MM.1S (cell line): ENCODE results near the gene LCE4A.

Experiments used
- DNase-seq: peaks from one replicate; pipeline ENCODE4 v3.0.0-alpha.2; 2015
- H2AFZ ChIP-seq: fragments of 300-600 bp; sonication (generic); 2 replicates; pipeline ENCODE4 v1.6.0; 2016; ENCODE audit warnings: antibody characterized with exemption, low read length
- H3F3A ChIP-seq: fragments of 300-600 bp; sonication (generic); 2 replicates; pipeline ENCODE4 v1.6.1; 2016; ENCODE audit warnings: mild to moderate bottlenecking, antibody characterized with exemption, low read length, moderate library complexity, mixed read lengths; ENCODE audit not compliant: insufficient read depth
- H3K27ac ChIP-seq: fragments of 300-600 bp; sonication (generic); 2 replicates; pipeline ENCODE4 v1.5.1; 2016; ENCODE audit warnings: mild to moderate bottlenecking, low read length
- H3K27me3 ChIP-seq: fragments of 300-600 bp; sonication (generic); replicated peaks from 2 replicates; pipeline ENCODE4 v1.6.0; 2016; ENCODE audit warnings: low read length; ENCODE audit not compliant: insufficient read depth
- H3K36me3 ChIP-seq: fragments of 300-600 bp; sonication (generic); replicated peaks from 2 replicates; pipeline ENCODE4 v1.6.1; 2016; ENCODE audit warnings: mild to moderate bottlenecking, low read length, mixed read lengths; ENCODE audit not compliant: insufficient read depth
- H3K4me1 ChIP-seq: fragments of 300-600 bp; sonication (generic); 2 replicates; pipeline ENCODE4 v1.6.1; 2016; ENCODE audit warnings: low read length, mixed read lengths
- H3K4me2 ChIP-seq: fragments of 300-600 bp; sonication (generic); 2 replicates; pipeline ENCODE4 v1.6.0; 2016; ENCODE audit warnings: low read depth, low read length
- H3K4me3 ChIP-seq: fragments of 300-600 bp; sonication (generic); 2 replicates; pipeline ENCODE4 v1.5.1; 2016; ENCODE audit warnings: low read length, mixed read lengths
- H3K79me2 ChIP-seq: fragments of 300-600 bp; sonication (generic); 2 replicates; pipeline ENCODE4 v1.6.1; 2016; ENCODE audit warnings: mixed run types, low read length, mixed read lengths
- H3K9ac ChIP-seq: fragments of 300-600 bp; sonication (generic); 2 replicates; pipeline ENCODE4 v1.6.1; 2016; ENCODE audit warnings: low read length, mixed read lengths
- H3K9me2 ChIP-seq: fragments of 300-600 bp; sonication (generic); replicated peaks from 2 replicates; pipeline ENCODE4 v1.6.1; 2016; ENCODE audit warnings: mild to moderate bottlenecking, low read length, mixed read lengths; ENCODE audit not compliant: insufficient read depth
- H3K9me3 ChIP-seq: fragments of 300-600 bp; sonication (generic); replicated peaks from 2 replicates; pipeline ENCODE4 v1.6.1; 2016; ENCODE audit warnings: mild to moderate bottlenecking, low read length, mixed read lengths; ENCODE audit not compliant: insufficient read depth
- H4K20me1 ChIP-seq: fragments of 300-600 bp; sonication (generic); 2 replicates; pipeline ENCODE4 v1.6.1; 2016; ENCODE audit warnings: mild to moderate bottlenecking, low read length, moderate library complexity, mixed read lengths; ENCODE audit not compliant: insufficient read depth
- CTCF ChIP-seq: fragments of 300-600 bp; sonication (generic); IDR thresholded peaks from 2 replicates; pipeline ENCODE4 v1.5.1; 2016; ENCODE audit warnings: antibody characterized with exemption, low read length, mixed read lengths
- EZH2 ChIP-seq: fragments of 300-600 bp; sonication (generic); optimal IDR thresholded peaks from 2 replicates; pipeline ENCODE3; 2017; ENCODE audit warnings: low read depth, mild to moderate bottlenecking, antibody characterized with exemption, low read length, mixed read lengths
- EZH2phosphoT487 ChIP-seq: fragments of 300-600 bp; sonication (generic); IDR thresholded peaks from 2 replicates; pipeline ENCODE4 v1.6.1; 2018; ENCODE audit warnings: antibody characterized with exemption, low read length

The LCE4A gene

GRCh38 chr1:152728986-152729385 lies 21.0 kb downstream of the LCE4A start:
- Histone ChIP-seq H3K4me1 (no peaks in the 10 kb centered on the region), H3K9ac (no peak overlapping the region), H4K20me1 (no peaks in the 10 kb centered on the region), H3K9me2 (no peaks in the 10 kb centered on the region), H2AFZ (no peak overlapping the region), H3K27ac (no peak overlapping the region), H3K4me2 (no peak overlapping the region), H3K36me3 (no peaks in the 10 kb centered on the region), H3K27me3 (no peaks in the 10 kb centered on the region), H3K4me3 (no peak overlapping the region), H3K9me3 (no peaks in the 10 kb centered on the region), H3K79me2 (no peaks in the 10 kb centered on the region), H3F3A (no peaks in the 10 kb centered on the region)
- no peak for DNase-seq
- no peak for TF ChIP-seq CTCF
- no peak for TF ChIP-seq EZH2
- no peak for TF ChIP-seq EZH2phosphoT487

GRCh38 chr1:152735648-152736047 lies 27.7 kb downstream of the LCE4A start:
- Histone ChIP-seq H3K36me3 (no peaks in the 10 kb centered on the region), H3K4me2 (no peak overlapping the region), H3K27me3 (no peaks in the 10 kb centered on the region), H3K4me3 (no peak overlapping the region), H4K20me1 (no peaks in the 10 kb centered on the region), H3K9me3 (no peaks in the 10 kb centered on the region), H3K4me1 (no peaks in the 10 kb centered on the region), H3K79me2 (no peaks in the 10 kb centered on the region), H2AFZ (no peak overlapping the region), H3K27ac (no peak overlapping the region), H3K9me2 (no peaks in the 10 kb centered on the region), H3F3A (no peaks in the 10 kb centered on the region), H3K9ac (no peak overlapping the region)
- TF ChIP-seq EZH2 (no peak), CTCF (peak; percentile 32)
- no peak for DNase-seq

- Histone ChIP-seq H3K4me2 (no peak overlapping the region), H3K79me2 (no peaks in the 10 kb centered on the region), H3K9ac (no peak overlapping the region), H3F3A (no peaks in the 10 kb centered on the region), H3K9me2 (no peaks in the 10 kb centered on the region), H3K36me3 (no peaks in the 10 kb centered on the region), H3K27ac (no peak overlapping the region), H3K27me3 (no peaks in the 10 kb centered on the region), H3K4me3 (no peak overlapping the region), H3K9me3 (no peaks in the 10 kb centered on the region), H4K20me1 (no peaks in the 10 kb centered on the region), H3K4me1 (no peaks in the 10 kb centered on the region), H2AFZ (no peak overlapping the region)
- no peak for TF ChIP-seq CTCF
- no peak for TF ChIP-seq EZH2phosphoT487
- no peak for TF ChIP-seq EZH2
- no peak for DNase-seq
These were observed 30.0 kb downstream of the LCE4A start for GRCh38 chr1:152737997-152738396.

GRCh38 chr1:152739841-152740240 lies 31.9 kb downstream of the LCE4A start:
- Histone ChIP-seq H3K9ac (no peak overlapping the region), H3K36me3 (no peaks in the 10 kb centered on the region), H3K4me1 (no peaks in the 10 kb centered on the region), H3K27ac (no peak overlapping the region), H3F3A (no peaks in the 10 kb centered on the region), H3K27me3 (no peaks in the 10 kb centered on the region), H3K4me3 (no peak overlapping the region), H3K9me3 (no peaks in the 10 kb centered on the region), H3K9me2 (no peaks in the 10 kb centered on the region), H2AFZ (no peak overlapping the region), H4K20me1 (no peaks in the 10 kb centered on the region), H3K4me2 (no peak overlapping the region), H3K79me2 (no peaks in the 10 kb centered on the region)
- TF ChIP-seq EZH2phosphoT487 (no peak), CTCF (no peak), EZH2 (no peak)
- DNase-seq: no peak
